Tongue (tissue), 2 donors: Measurements from ENCODE around the gene TOX2. TPM values are rescaled to one million over a fixed set of nuclear protein-coding genes. Genes with fewer than 3 reads are reported as not detected.

Experiments used
- DNase-seq: peaks from one replicate; pipeline ENCODE4 v3.0.0-alpha.2; 2015
- total RNA-seq: library from RNA; depleted of rRNA; stranded (reverse); fragments of >200 nt; gene quantifications from one replicate; pipeline ENCODE4 v1.2.3, GENCODE V29; 2014

The TOX2 gene
- total RNA-seq, 1 donor from 2014 or later: 0.51 TPM

DNA sequence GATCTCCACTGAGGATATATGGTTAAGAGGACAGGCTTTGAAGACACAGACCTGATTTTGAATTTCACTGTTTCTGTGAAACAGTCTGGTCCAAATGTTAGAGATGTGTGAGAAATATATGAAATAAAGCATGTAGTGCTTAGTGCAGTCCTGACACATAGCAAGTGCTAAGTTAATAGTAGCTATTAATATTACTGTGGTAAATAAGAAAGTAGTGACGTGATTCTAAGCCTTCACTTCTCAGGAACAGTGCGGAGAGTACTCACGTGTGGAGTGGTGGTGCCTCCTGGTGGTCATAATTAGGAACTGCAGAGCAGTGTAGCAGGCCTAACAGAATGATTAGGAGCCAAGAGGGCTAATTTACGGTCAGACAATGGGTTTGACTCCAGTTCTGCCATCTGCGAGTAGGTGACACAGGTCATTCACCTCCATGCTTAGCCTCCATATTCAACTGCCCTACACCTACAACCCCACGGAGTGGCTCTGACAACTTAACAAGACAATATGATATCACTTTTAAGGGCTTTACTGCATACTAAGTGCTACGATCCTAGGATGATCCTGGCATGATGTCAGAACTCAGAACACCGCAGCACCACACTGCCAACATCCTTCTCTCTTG is 166.1 kb downstream of the TOX2 start:
- DNase-seq: peak; percentile 91

DNA sequence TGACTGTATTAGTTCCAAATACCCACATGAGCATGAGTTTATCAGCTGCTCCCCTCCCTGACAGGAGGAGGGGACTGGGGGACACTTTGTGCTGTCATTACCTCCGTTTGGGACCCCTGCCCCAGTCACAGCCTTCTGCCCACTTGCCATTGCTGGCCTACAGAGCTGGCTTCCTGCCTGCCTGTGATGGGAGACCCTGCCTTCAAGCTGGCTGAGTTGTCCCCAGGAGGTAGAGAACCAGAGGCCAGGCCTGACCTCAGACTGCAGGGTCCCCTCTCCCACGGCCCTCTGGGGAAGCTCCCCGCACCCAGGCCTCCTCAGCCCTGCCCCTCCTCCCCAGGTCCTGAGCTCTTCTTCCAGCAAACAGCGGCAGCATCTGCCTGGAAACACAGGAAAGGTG is 166.8 kb downstream of the TOX2 start:
- no peak for DNase-seq

DNA sequence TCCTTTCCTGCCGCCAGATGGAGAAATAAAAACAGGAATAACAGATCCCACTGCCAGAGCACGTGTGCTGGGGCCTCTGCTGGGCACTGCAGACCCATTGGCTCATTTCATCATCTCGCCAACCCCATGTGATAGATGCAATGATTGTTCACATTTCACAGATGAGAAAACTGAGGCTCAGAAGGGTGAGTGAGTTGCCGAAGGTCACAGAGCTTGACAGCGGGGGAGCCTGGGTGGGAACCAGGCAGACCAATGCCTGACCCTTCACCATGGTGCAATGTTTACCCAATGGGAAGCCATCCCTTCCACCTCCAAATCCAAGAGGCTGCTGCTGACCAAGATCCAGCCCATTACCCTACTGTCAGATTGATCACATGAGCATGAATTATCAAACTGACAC is 167.2 kb downstream of the TOX2 start:
- no peak for DNase-seq

DNA sequence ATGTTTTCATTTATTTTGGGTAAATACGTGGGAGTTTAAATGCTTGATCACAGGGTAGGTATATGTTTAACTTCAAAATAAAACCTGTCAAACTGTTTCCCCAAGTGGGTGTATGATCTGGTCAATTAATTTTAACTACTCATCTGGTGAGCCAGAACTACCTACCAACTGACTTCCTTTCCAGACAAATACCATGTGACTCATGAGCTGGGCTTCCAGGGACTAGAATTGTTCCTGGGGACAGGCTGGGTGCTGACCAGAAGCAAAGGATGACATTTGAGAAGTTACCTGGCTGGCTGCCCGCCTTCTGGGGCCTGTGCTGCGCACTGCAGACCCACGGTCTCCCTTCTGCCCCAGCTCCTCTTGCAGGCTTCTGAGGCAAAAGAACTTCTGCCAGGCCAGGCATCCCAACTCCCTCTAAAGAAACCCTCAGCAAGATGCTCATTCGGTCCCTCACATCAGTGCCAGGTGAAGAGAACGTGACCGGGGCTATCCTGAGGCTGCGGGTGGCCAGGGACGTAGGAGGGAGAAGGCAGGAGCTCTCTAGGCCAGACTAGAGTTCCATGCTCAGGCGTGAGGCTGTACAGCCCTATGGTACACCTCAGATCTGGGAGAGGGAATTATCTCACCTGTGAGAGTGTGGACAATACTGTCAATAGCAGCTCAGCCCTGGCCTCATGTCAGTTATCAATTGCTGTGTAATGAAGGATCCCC is 168.7 kb downstream of the TOX2 start:
- DNase-seq: peak; percentile 80

DNA sequence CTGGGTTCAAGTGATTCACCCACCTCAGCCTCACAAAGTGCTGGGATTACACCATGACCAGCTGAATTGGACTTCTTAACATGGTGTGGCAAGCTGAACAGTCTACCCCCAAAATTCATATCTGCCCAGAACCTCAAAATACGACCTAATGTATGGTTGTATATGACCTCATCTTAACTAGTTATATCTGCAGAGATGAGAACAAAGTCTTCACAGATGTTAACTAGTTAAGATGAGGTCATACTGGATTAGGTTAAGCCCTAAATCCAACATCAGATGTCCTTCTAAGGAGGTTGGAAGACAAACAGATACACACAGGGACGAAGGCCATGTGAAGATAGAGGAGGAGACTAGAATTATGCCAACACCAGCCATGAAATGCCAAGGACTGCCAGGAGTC is 169.8 kb downstream of the TOX2 start:
- no peak for DNase-seq

DNA sequence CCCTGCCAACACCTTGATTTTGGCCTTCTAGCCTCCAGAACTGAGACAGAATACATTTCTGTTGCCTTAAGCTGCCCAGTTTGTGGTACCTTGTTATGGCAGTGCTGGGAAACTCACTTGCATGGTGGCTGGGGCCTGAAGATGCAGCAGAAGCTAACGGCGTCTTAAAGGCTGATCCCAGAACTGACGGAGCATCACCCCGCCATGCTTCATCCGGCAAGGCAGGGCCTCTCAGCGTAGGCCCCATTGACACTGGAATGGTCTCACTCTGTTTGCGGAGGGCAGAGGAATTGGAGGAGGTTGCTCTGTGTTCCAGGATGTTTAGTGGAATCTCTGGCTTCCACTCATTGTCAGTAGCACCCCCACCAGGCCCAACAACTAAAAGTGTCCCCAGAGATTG is 170.2 kb downstream of the TOX2 start:
- DNase-seq: no peak

DNA sequence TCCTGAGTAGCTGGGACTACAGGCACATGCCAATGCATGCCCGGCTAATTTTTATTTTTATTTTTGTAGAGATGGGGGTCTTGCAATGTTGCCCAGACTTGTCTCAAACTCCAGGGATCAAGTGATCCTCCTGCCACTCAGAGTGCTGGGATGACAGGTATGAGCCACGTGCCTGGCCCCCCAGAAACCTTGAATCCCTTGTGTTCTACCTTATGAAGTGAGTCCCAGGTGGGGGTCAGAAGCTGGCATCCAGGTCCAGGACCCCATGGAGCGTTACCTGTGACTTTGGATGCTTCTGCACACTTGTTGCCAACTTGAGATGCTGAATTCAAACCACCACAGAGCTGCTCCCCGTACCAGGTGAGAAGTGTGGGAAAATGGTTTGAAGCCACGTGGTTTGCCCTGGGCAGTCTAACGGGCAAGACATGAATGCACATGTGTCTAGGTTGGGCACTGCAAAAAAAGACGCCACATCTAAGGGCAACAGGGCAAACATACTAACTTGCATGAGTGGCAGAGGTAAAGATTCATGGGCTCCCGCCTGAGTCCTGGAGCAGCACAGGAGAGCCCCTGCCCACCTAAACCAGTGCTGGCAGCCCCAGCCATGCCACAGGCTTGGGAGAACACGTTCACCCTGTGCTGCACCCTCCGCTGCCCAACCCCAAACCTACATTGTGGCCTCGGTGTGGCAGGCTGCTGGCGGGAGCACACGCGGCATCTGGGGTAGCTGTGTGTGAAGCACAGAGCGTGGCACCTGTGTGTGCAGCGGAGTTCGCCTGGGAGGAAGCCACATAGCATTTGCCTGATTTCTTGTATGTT is 171.2 kb downstream of the TOX2 start:
- no peak for DNase-seq

DNA sequence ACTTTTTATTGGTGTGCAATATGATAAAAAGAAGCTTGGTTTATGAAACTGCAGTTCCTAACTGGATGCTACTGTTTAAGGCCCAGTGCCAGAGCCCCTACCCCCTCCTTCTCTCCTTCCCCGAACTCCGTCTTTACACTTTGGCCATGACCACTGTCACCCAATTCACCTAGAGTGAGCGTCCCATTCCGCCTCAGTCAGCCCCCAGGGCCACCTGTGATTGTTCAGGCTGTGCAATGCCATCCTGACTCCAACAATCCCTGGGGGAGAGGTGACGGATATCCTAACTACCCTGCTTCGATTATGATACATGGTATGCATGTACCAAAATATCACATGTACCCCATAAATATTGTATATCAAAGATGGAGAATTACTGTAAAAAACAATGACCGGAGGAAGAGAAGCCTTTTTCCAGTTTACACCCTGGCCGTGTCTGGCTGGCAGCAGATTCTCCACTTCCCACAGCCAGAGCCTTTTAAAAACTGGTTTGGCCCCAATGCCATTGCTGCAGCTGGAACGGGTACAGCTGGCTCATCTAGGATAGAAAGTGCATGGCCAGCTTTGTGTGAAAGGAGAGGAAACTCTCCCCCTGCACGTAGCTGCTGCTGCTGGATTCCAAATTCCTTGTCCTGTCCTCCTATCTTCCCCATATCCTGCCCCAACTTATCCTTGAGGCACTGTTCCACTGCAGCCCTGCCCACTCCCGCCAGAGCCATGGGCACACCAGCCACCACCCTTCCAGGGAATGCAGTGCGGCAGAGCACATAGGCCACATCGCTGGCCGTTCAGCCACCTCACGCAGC is 172.6 kb downstream of the TOX2 start:
- peak; percentile 62 for DNase-seq

DNA sequence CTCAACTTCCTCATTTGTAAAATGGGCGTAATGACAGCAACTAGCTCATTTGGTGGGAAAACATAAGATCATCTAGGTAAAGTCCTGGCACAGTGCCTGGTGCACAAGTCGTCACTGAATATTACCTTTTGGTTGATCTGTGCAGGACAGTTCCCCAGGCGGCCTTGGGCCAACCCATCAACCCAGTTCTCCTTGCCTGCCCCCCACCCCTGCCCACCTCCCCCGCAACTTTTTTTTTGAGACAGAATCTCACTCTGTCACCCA is 173.1 kb downstream of the TOX2 start:
- no peak for DNase-seq

DNA sequence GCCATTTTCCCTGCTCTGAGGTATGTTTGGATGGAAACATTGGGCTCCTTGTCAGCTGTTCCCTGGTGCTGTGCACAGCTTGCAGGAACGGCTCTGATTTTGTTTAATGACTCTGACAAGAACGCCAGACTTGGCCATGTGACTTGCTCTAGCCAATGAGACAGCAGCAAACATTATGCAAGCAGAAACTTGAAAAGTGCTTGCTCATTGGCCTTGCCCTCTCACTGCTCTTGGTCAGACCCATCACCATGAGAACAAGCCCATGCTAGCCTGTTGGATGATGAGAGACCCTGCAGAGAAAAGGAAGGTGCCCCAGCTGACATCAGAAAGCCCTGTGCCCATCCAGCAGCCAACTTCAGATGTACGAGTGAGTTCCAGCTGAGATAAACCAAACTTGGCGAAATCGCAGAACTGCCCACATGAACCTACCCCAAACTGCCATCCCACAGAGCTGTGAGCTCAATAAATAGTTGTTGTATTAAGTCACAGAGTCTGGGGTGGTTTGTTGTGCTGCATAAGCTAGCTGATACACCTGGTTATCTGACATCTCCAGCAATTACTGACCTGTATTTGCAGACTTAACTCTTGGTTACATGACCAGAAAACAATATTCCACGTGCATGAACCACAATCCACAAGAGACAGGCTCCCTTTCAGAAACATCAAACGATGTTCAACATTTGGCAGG is 175.5 kb downstream of the TOX2 start:
- DNase-seq: no peak

DNA sequence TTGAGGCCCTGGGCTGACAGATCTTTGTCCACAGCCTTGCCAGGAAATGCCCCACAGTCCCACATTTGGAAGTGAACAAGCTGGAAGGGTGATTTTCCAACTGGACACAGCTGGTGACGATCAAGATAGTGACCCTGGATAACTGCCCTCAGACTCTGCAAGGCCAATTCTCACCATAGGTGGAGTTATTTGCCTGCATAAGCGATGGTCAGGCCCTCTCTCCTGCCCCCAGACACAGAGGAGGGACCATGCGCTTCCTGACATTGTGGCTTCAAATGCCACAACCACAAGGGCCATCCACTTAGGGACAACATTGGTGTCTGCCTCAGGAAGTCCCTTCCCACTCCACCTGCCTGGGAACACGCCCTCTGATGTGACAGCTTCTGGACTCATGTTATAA is 176.4 kb downstream of the TOX2 start:
- DNase-seq: no peak

DNA sequence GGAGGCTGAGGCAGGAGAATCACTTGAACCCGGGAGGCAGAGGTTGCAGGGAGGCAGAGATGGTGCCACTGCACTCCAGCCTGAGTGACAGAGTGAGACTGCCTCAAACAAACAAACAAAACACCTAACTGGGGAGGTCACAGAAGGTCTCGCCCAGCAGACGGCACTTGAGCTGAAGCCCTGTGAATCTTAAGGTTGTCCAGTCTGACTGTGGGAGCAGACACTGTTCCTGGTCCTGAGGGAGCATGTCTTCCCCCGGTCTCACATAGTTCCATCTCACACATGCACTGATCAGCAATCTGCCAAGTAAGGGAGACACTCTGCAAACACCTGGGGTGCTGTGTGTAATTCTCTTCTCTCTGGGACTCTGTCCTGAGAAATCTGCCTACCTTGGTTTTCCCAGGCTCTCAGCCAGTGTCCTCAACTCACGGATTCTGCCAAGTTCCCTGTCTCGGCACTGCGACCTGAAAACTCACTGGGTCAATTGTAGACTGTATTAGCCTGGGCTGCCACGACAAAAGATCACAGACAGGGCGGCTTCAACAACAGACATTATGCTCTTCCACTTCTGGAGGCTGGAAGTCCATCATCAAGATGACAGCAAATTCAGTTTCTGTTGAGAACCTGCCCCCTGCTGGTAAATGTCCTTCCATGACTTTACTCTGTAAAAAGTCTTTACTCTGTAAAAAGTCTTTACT is 178.0 kb downstream of the TOX2 start:
- DNase-seq: no peak

DNA sequence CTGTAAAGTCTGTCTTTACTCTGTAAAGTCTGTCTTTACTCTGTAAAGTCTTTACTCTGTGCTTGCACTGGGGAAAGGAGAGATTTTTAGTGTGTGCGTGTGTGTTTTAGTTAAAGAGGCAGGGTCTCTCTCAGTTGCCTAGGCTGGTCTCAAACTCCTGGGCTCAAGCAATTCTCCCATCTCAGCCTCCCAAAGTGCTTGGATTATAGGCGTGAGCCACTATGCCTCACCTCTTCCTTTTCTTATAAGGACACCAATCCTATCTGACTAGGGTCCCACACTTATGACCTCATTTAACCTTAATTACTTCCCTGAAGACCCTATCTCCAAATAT is 178.6 kb downstream of the TOX2 start:
- DNase-seq: no peak

DNA sequence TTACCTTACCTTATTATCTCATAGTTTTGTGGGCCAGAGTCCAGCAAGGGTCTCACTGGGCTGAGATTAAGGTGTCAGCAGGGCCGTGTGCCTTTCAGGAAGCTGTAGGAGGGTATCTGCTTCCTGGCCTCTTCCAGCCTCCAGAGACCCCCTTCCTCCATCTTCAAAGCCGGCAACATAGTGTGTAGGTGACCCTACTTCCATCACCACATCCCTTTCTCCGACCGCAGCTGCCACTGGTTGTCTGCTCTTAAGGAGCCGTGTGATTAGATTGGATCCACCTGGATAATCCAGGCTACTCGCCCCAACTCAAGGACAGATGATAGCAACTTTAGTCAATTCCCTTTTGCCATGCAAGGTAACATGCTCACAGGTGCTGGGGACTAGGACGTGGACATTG is 181.2 kb downstream of the TOX2 start:
- no peak for DNase-seq

DNA sequence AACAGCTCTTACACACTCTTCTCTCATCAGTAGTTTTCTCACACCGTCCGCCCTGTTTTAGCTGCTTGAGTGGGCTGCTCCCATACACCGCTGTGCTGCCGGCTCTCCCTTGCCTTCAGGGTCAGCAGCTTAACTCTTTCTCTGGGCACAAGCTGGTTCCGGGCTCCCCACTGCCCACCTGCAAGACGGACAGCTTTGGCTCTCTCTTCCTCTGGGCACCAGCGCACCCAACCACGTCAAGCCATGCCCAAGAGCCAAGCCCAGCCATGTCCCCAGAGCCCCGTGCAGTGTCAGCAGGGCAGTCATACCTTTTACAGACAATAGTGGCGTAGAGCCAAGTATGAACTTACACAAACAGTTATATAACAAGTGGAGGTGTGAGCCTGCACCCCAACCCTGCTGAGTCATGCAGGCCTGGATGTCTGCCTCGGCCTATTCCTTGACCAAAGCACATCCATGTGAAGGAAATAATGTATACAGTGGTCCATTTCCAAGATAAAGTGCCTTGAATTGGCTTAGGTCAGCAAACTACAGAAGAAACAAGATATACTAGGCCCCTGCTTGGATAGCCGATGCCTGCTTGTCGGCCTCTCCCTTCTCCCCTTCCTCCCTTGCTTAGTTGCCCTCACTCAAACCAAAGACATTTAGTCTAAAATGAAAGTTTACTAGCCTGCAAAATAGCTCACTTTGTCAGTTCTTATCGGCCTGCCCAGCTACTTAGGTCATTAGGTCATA is 183.0 kb downstream of the TOX2 start:
- no peak for DNase-seq

DNA sequence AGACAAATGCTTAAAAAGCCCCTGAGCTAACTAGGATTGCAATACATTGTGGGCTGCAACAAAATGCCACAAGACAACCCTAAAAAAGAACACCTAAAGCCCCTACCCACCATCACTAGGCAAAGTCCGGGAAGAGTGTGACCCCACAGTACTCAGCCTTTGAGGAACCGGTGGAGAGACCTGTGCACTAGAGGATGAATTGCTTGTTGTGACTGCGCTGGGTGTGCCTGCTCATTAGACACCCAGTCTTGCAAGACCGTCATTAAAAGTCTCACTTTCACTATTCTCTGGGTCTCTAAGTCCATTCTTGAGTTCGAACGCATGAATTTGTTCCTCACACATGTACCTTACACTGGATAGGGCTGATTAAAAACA is 183.6 kb downstream of the TOX2 start:
- DNase-seq: no peak

DNA sequence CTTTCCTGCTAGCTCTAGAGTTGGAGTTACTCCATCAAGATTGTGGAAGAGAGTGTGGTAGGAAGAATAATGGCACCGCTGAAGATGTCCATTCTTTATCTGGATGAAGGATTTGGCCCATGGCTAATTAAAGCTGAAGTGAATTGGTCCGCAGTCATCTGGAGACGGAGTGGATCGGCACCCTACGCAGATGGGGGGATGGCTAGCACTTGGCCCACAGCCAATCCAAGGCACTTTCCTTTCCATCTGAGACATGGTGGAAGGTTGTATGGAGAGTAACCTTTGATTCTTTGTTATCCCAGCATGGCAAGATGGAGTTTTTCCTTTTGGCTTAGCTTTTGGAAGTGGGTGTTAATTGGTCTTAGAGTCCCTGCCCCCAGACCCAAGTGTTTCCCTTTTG is 184.0 kb downstream of the TOX2 start:
- no peak for DNase-seq

DNA sequence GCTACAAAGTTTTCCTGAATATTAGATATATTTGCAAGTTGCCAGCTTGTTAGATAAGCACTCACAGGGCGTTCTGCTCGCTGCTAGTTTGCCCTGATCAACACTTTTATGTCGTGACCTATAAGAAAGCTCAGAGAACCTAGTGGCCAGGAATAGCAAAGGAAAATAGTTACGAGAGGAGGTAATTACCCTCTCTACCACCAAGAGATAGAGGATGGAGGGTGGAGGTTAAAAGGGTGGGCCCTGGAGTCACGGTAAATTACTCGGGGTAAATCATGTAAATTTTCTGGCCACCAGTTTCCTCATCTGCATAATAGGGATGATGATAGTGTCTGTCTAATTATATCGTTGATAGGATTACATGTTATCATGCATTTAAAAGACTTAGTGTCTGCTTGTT is 185.2 kb downstream of the TOX2 start:
- no peak for DNase-seq

DNA sequence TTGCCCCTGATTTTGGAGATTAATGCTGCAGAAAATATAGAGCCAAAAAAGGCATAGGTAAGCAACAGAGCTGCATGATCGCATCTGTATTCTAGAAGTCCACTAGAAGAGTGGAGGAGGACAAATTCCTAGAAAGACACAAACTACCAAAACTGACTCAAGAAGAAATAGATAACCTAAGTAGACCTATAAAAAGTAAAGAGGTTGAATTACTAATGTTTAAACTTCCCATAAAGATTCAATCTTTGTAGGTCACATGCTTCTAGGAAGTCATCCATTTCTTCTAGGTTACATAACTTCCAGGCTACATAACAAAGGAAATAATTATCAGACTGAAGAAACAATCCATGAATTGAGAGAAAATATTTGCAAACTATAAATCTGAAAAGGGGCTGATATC is 187.9 kb downstream of the TOX2 start:
- DNase-seq: no peak

DNA sequence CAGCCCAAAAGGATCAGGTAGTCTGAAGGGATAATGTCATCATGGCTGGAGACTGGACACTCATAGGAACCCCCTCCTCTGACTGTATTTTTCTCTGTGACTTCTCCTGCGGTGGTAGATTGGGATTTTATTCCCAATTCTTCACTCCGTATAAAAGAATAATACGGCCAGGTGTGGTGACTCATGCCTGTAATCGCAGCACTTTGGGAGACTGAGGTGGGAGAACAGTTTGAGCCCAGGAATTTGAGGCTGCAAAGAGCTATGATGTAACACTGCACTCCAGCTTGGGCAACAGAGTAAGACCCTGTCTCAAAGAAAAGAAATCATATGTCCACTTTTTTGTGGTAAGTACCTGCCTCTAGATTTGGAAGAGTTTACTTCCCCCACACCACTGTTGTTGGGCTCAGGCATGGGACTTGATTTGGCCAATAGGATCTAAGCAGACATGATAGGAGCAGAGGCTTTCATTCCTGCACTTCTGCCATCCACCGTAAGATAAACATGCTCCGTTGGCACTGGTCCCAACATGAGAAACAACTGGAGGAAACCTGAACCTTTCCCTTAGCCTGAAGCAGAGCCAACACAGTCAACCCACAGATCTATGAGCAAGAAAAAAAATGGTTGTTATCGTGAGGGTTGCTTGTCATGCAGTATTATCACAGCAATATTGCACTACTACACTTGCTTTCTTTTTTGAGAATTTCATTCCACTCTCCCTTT is 190.3 kb downstream of the TOX2 start:
- DNase-seq: peak; percentile 93
